ENCODE measurements around the gene IRAK3.

The IRAK3 gene

GRCh38 chr12:66188584-66189485 is at the start of gene IRAK3:
TSS of gene IRAK3 (plus strand) at chr12:66189214. CDS start at chr12:66189300, 86 bp downstream.
- no peak for DNase-seq

GRCh38 chr12:66139328-66139727 is 49.7 kb upstream of the IRAK3 start:
- DNase-seq = no peak

GRCh38 chr12:66140731-66141130 is 48.3 kb upstream of the IRAK3 start:
- no peak for DNase-seq

GRCh38 chr12:66141299-66141698 is 47.7 kb upstream of the IRAK3 start:
- DNase-seq = no peak

GRCh38 chr12:66142826-66143225 is 46.2 kb upstream of the IRAK3 start:
- no peak for DNase-seq

- DNase-seq = no peak
Observed at GRCh38 chr12:66143868-66144267, 45.1 kb upstream of the IRAK3 start.

GRCh38 chr12:66144791-66145754 is 43.9 kb upstream of the IRAK3 start:
- no peak for DNase-seq

- DNase-seq = no peak
Observed at GRCh38 chr12:66149702-66150398, 39.2 kb upstream of the IRAK3 start.

GRCh38 chr12:66152732-66153131 is 36.3 kb upstream of the IRAK3 start:
- DNase-seq = no peak

GRCh38 chr12:66154776-66155175 is 34.2 kb upstream of the IRAK3 start:
- DNase-seq = no peak

GRCh38 chr12:66156654-66157053 is 32.4 kb upstream of the IRAK3 start:
- no peak for DNase-seq

- DNase-seq = no peak
Observed at GRCh38 chr12:66159123-66159522, 29.9 kb upstream of the IRAK3 start.

GRCh38 chr12:66160704-66161103 is 28.3 kb upstream of the IRAK3 start:
- DNase-seq = no peak

GRCh38 chr12:66162701-66163100 is 26.3 kb upstream of the IRAK3 start:
- DNase-seq = no peak

GRCh38 chr12:66163289-66163688 is 25.7 kb upstream of the IRAK3 start:
- no peak for DNase-seq

GRCh38 chr12:66164349-66164821 is 24.6 kb upstream of the IRAK3 start:
- no peak for DNase-seq

- DNase-seq = no peak
Observed at GRCh38 chr12:66165141-66165540, 23.9 kb upstream of the IRAK3 start.

- no peak for DNase-seq
Observed at GRCh38 chr12:66166561-66166960, 22.5 kb upstream of the IRAK3 start.

GRCh38 chr12:66168410-66168809 is 20.6 kb upstream of the IRAK3 start:
- no peak for DNase-seq

GRCh38 chr12:66169221-66170170 is 19.5 kb upstream of the IRAK3 start, which contains the start of gene TMBIM4:
TSS of gene TMBIM4 (minus strand) at chr12:66169996. CDS start at chr12:66169951, 45 bp downstream.
- DNase-seq = peak; percentile 99

- DNase-seq = no peak
Observed at GRCh38 chr12:66170606-66171005, 18.4 kb upstream of the IRAK3 start.

Data from GOT3 (cell line).